ENCODE data around the gene ARHGEF28.

The ARHGEF28 gene

DNA sequence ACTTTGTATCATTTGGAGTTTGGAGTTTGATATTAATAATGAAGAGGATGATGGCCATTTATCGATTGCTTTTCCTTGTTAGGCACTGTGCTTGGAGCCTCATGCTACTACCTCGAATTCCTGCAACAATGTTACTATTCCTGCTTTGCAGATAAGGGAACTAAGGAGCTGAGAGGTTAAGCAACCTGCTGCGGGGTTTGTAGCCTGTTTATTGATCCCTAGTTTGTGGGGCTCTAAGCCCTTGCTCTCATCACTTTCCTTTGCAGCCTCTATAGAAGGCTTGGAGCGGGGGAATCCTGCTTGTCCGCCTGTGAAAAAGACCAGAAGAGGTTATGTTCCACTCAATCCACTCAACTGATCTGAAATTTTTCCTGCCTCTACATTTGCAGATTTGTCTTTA lies 15.8 kb downstream of the ARHGEF28 start:
- Histone ChIP-seq H2AK5ac (ENCODE audit: low read length, severe bottlenecking) (no peak overlapping the region), H3K27ac (ENCODE audit: low read length, poor library complexity, severe bottlenecking) (no peak overlapping the region), H3K4me1 (ENCODE audit: control insufficient read depth, insufficient read depth, low read depth, low read length) (peaks cover 4% of the 10 kb centered on the region), H3K9me3 (ENCODE audit: control insufficient read depth, low read length) (no peaks in the 10 kb centered on the region), H2AFZ (ENCODE audit: low read depth, low read length) (no peak overlapping the region), H4K8ac (ENCODE audit: low read length) (no peak overlapping the region), H3K27me3 (ENCODE audit: control insufficient read depth in 1 of 2, insufficient read depth in 1 of 2, low read length in 2 of 2) (no peaks in the 10 kb centered on the region), H3K36me3 (ENCODE audit: control insufficient read depth in 1 of 2, insufficient read depth in 2 of 2, low read depth in 1 of 2, low read length in 2 of 2) (no peaks in the 10 kb centered on the region), H3K23ac (ENCODE audit: low read length in 2 of 2) (no peak overlapping the region), H4K91ac (ENCODE audit: low read length) (no peak overlapping the region), H3K4me3 (ENCODE audit: insufficient read depth in 1 of 2, low read depth in 1 of 2, low read length in 2 of 2) (no peak overlapping the region), H2BK5ac (ENCODE audit: low read depth, low read length, poor library complexity, severe bottlenecking) (no peak overlapping the region), H2BK15ac (ENCODE audit: low read depth, poor library complexity, severe bottlenecking) (no peak overlapping the region), H3K4ac (ENCODE audit: low read depth in 1 of 2, low read length in 2 of 2) (no peak overlapping the region), H3K18ac (ENCODE audit: low read depth in 1 of 2, low read length in 2 of 2) (no peak overlapping the region), H2BK12ac (ENCODE audit: low read length in 2 of 2) (no peak overlapping the region), H3K9ac (ENCODE audit: low read length) (no peak overlapping the region), H3K14ac (ENCODE audit: low read length in 2 of 2) (no peak overlapping the region), H2BK120ac (ENCODE audit: low read depth, low read length) (no peak overlapping the region), H3K4me2 (ENCODE audit: low read length, poor library complexity, severe bottlenecking) (no peak overlapping the region), H3K79me1 (replicated peaks; ENCODE audit: low read length, poor library complexity, severe bottlenecking) (no peaks in the 10 kb centered on the region)
- no peak for DNase-seq
- WGBS = 84% methylated on average over 5 of the region's 5 CpGs

DNA sequence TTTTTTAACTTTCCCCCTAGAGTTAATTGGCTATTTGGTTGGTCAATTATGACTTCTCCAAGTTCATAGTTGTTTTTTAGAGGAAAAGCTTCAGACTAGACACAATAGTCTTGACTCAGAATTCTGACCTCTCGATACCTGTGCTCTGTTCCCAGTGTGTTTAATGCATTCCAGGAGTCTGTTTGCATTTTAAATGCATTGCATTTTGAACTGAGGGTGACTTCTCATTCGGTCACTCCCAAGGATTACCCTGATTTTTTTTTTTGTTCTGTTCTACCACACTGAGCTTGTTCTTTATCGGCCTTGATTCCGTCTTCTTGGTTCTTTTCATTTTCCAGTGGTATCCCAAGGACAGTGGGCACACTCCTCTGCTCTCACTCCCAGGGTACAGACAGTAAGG lies 16.3 kb downstream of the ARHGEF28 start:
- 90% methylated on average over 4 of the region's 4 CpGs for WGBS
- no peaks in the 10 kb centered on the region for H3K9me3 ChIP-seq (ENCODE audit: control insufficient read depth, low read length)
- H2AK5ac ChIP-seq (ENCODE audit: low read length, severe bottlenecking) = no peak overlapping the region
- no peak overlapping the region for H2BK5ac ChIP-seq (ENCODE audit: low read depth, low read length, poor library complexity, severe bottlenecking)
- H2BK15ac ChIP-seq (ENCODE audit: low read depth, poor library complexity, severe bottlenecking) = no peak overlapping the region
- no peak overlapping the region for H3K4me2 ChIP-seq (ENCODE audit: low read length, poor library complexity, severe bottlenecking)
- no peak overlapping the region for H3K27ac ChIP-seq (ENCODE audit: low read length, poor library complexity, severe bottlenecking)
- H4K91ac ChIP-seq (ENCODE audit: low read length) = no peak overlapping the region
- H3K14ac ChIP-seq (ENCODE audit: low read length in 2 of 2) = no peak overlapping the region
- H3K4me3 ChIP-seq (ENCODE audit: insufficient read depth in 1 of 2, low read depth in 1 of 2, low read length in 2 of 2) = no peak overlapping the region
- H4K8ac ChIP-seq (ENCODE audit: low read length) = no peak overlapping the region
- H2AFZ ChIP-seq (ENCODE audit: low read depth, low read length) = no peak overlapping the region
- H3K4me1 ChIP-seq (ENCODE audit: control insufficient read depth, insufficient read depth, low read depth, low read length) = peaks cover 4% of the 10 kb centered on the region
- no peak for DNase-seq
- H2BK12ac ChIP-seq (ENCODE audit: low read length in 2 of 2) = no peak overlapping the region
- H3K4ac ChIP-seq (ENCODE audit: low read depth in 1 of 2, low read length in 2 of 2) = no peak overlapping the region
- H3K23ac ChIP-seq (ENCODE audit: low read length in 2 of 2) = no peak overlapping the region
- no peaks in the 10 kb centered on the region for H3K36me3 ChIP-seq (ENCODE audit: control insufficient read depth in 1 of 2, insufficient read depth in 2 of 2, low read depth in 1 of 2, low read length in 2 of 2)
- no peaks in the 10 kb centered on the region for H3K27me3 ChIP-seq (ENCODE audit: control insufficient read depth in 1 of 2, insufficient read depth in 1 of 2, low read length in 2 of 2)
- H3K18ac ChIP-seq (ENCODE audit: low read depth in 1 of 2, low read length in 2 of 2) = no peak overlapping the region
- H3K79me1 ChIP-seq (replicated peaks; ENCODE audit: low read length, poor library complexity, severe bottlenecking) = no peaks in the 10 kb centered on the region
- H2BK120ac ChIP-seq (ENCODE audit: low read depth, low read length) = no peak overlapping the region
- no peak overlapping the region for H3K9ac ChIP-seq (ENCODE audit: low read length)

GRCh38 chr5:73644385-73644963 lies 18.5 kb downstream of the ARHGEF28 start:
- WGBS = 89% methylated on average over 3 of the region's 3 CpGs
- Histone ChIP-seq H3K9me3 (ENCODE audit: control insufficient read depth, low read length) (no peaks in the 10 kb centered on the region), H3K18ac (ENCODE audit: low read depth in 1 of 2, low read length in 2 of 2) (no peak overlapping the region), H2BK15ac (ENCODE audit: low read depth, poor library complexity, severe bottlenecking) (no peak overlapping the region), H3K4me2 (ENCODE audit: low read length, poor library complexity, severe bottlenecking) (no peak overlapping the region), H4K8ac (ENCODE audit: low read length) (no peak overlapping the region), H3K4me1 (ENCODE audit: control insufficient read depth, insufficient read depth, low read depth, low read length) (peaks cover 4% of the 10 kb centered on the region), H3K36me3 (ENCODE audit: control insufficient read depth in 1 of 2, insufficient read depth in 2 of 2, low read depth in 1 of 2, low read length in 2 of 2) (no peaks in the 10 kb centered on the region), H4K91ac (ENCODE audit: low read length) (no peak overlapping the region), H3K23ac (ENCODE audit: low read length in 2 of 2) (no peak overlapping the region), H3K79me1 (replicated peaks; ENCODE audit: low read length, poor library complexity, severe bottlenecking) (no peaks in the 10 kb centered on the region), H3K4me3 (ENCODE audit: insufficient read depth in 1 of 2, low read depth in 1 of 2, low read length in 2 of 2) (no peak overlapping the region), H3K27me3 (ENCODE audit: control insufficient read depth in 1 of 2, insufficient read depth in 1 of 2, low read length in 2 of 2) (no peaks in the 10 kb centered on the region), H3K4ac (ENCODE audit: low read depth in 1 of 2, low read length in 2 of 2) (no peak overlapping the region), H2AK5ac (ENCODE audit: low read length, severe bottlenecking) (no peak overlapping the region), H3K9ac (ENCODE audit: low read length) (no peak overlapping the region), H2BK12ac (ENCODE audit: low read length in 2 of 2) (no peak overlapping the region), H2AFZ (ENCODE audit: low read depth, low read length) (no peak overlapping the region), H3K27ac (ENCODE audit: low read length, poor library complexity, severe bottlenecking) (no peak overlapping the region), H3K14ac (ENCODE audit: low read length in 2 of 2) (no peak overlapping the region), H2BK120ac (ENCODE audit: low read depth, low read length) (no peak overlapping the region), H2BK5ac (ENCODE audit: low read depth, low read length, poor library complexity, severe bottlenecking) (no peak overlapping the region)
- DNase-seq = no peak

DNA sequence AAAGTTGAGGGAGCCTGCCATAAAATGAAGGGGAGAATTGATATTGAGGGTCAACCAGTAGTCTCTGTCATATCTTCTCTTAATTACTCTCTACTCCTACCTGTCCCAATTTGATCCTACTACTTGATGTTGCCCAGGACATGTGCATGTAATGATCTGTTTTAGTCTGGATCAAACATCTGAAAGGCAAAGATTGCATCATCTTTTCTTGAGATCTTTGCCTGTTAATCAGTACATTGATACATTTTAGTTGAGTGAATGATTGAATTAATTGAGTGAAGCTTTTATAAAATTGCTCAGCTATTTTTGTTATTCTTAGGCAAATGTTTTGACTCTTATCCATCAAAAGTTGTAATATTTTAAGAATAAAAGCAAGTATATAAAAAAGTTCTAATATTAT lies 21.7 kb downstream of the ARHGEF28 start:
- Histone ChIP-seq H3K9ac (ENCODE audit: low read length) (no peak overlapping the region), H3K79me1 (replicated peaks; ENCODE audit: low read length, poor library complexity, severe bottlenecking) (peaks cover 2% of the 10 kb centered on the region), H3K14ac (ENCODE audit: low read length in 2 of 2) (no peak overlapping the region), H2BK5ac (ENCODE audit: low read depth, low read length, poor library complexity, severe bottlenecking) (no peak overlapping the region), H2AK5ac (ENCODE audit: low read length, severe bottlenecking) (no peak overlapping the region), H4K8ac (ENCODE audit: low read length) (no peak overlapping the region), H3K27ac (ENCODE audit: low read length, poor library complexity, severe bottlenecking) (no peak overlapping the region), H2BK120ac (ENCODE audit: low read depth, low read length) (no peak overlapping the region), H3K4me2 (ENCODE audit: low read length, poor library complexity, severe bottlenecking) (no peak overlapping the region), H3K27me3 (ENCODE audit: control insufficient read depth in 1 of 2, insufficient read depth in 1 of 2, low read length in 2 of 2) (no peaks in the 10 kb centered on the region), H2AFZ (ENCODE audit: low read depth, low read length) (no peak overlapping the region), H2BK12ac (ENCODE audit: low read length in 2 of 2) (no peak overlapping the region), H3K18ac (ENCODE audit: low read depth in 1 of 2, low read length in 2 of 2) (no peak overlapping the region), H3K4me1 (ENCODE audit: control insufficient read depth, insufficient read depth, low read depth, low read length) (peaks cover 4% of the 10 kb centered on the region), H3K36me3 (ENCODE audit: control insufficient read depth in 1 of 2, insufficient read depth in 2 of 2, low read depth in 1 of 2, low read length in 2 of 2) (peaks cover 0 to 4% of the 10 kb centered on the region in 2 experiments), H3K23ac (ENCODE audit: low read length in 2 of 2) (no peak overlapping the region), H2BK15ac (ENCODE audit: low read depth, poor library complexity, severe bottlenecking) (no peak overlapping the region), H3K9me3 (ENCODE audit: control insufficient read depth, low read length) (no peaks in the 10 kb centered on the region), H3K4me3 (ENCODE audit: insufficient read depth in 1 of 2, low read depth in 1 of 2, low read length in 2 of 2) (no peak overlapping the region), H4K91ac (ENCODE audit: low read length) (no peak overlapping the region), H3K4ac (ENCODE audit: low read depth in 1 of 2, low read length in 2 of 2) (no peak overlapping the region)
- DNase-seq = no peak

Measured in mesenchymal stem cell (in vitro differentiated cells and primary cell).